H1 (cell line): ENCODE data around the gene CBX4. TPM values are rescaled to one million over a fixed set of nuclear protein-coding genes. Genes with fewer than 3 reads are reported as not detected.

ENCODE experiments used
- CTCF ChIA-PET: fragments of 300-600 bp; sonication (Branson Sonifier 250); formaldehyde crosslinking; loops from one replicate; lab custom pipeline; 2021; ENCODE audit not compliant: partially characterized antibody; lab: Charles Lee
- POLR2A ChIA-PET: fragments of 300-600 bp; sonication (Branson Sonifier 250); formaldehyde crosslinking; loops from one replicate; lab custom pipeline; 2021; ENCODE audit warnings: inconsistent platforms; ENCODE audit not compliant: partially characterized antibody; lab: Charles Lee
- DNase-seq, 2 experiments: peaks; one replicate each; pipeline versions ENCODE4 v3.0.0 to v3.0.0-alpha.2; 2010 to 2022; ENCODE audit warnings: low spot score in 2 of 2, low read depth in 1 of 2, mixed read lengths in 1 of 2
- FAIRE-seq: peaks from 2 replicates; lab custom pipeline; 2011; peaks lifted over from hg19 to GRCh38; lab: Jason Lieb, UNC
- H2AFZ ChIP-seq: 2 replicates; pipeline ENCODE4 v1.8.1; 2012; ENCODE audit warnings: low read length, inconsistent platforms
- H2AK5ac ChIP-seq: 2 replicates; pipeline ENCODE4 v1.6.1; 2013; ENCODE audit warnings: low read depth, low read length
- H2BK120ac ChIP-seq: replicated peaks from 2 replicates; pipeline ENCODE3; 2013; ENCODE audit warnings: low read depth, low read length, inconsistent platforms
- H2BK12ac ChIP-seq: 2 replicates; pipeline ENCODE4 v1.6.1; 2013; ENCODE audit warnings: low read depth, low read length
- H2BK15ac ChIP-seq: 2 replicates; pipeline ENCODE4 v1.6.1; 2013; ENCODE audit warnings: low read length
- H2BK20ac ChIP-seq: 2 replicates; pipeline ENCODE4 v1.6.1; 2013; ENCODE audit warnings: low read length
- H2BK5ac ChIP-seq: 2 replicates; pipeline ENCODE4 v1.6.1; 2013; ENCODE audit warnings: low read depth, low read length
- H3K14ac ChIP-seq: 2 replicates; pipeline ENCODE4 v1.6.1; 2013; ENCODE audit warnings: inconsistent platforms; ENCODE audit not compliant: insufficient read length
- H3K18ac ChIP-seq: 2 replicates; pipeline ENCODE4 v1.6.1; 2013; ENCODE audit warnings: low read length; ENCODE audit errors: extremely low read depth
- H3K23ac ChIP-seq: 2 replicates; pipeline ENCODE4 v1.6.1; 2013; ENCODE audit warnings: inconsistent platforms; ENCODE audit not compliant: insufficient read length
- H3K23me2 ChIP-seq: 2 replicates; pipeline ENCODE4 v1.6.1; 2013; ENCODE audit warnings: low read depth, low read length
- H3K27ac ChIP-seq: 2 replicates; pipeline ENCODE4 v1.6.1; 2011; ENCODE audit warnings: low read depth, low read length, inconsistent platforms
- H3K27me3 ChIP-seq, 4 experiments: replicated peaks in 1 of 4; 1 replicate in 1 of 4; 2 replicates in 3 of 4; pipeline versions ENCODE4 v1.6.1 to v1.8.1; 2011 to 2013; ENCODE audit warnings: low read length in 3 of 4, mild to moderate bottlenecking in 3 of 4, inconsistent platforms in 2 of 4, mixed read lengths in 2 of 4, moderate library complexity in 1 of 4; ENCODE audit not compliant: control insufficient read depth in 3 of 4, insufficient read depth in 3 of 4; ENCODE audit errors: extremely low read depth in 1 of 4
- H3K36me3 ChIP-seq, 4 experiments: 2 replicates each; pipeline versions ENCODE4 v1.6.1 to v1.8.1; 2011 to 2013; ENCODE audit warnings: mild to moderate bottlenecking in 4 of 4, low read length in 3 of 4, moderate library complexity in 2 of 4, control low read depth in 1 of 4, inconsistent platforms in 1 of 4; ENCODE audit not compliant: insufficient read depth in 4 of 4, control insufficient read depth in 2 of 4
- H3K4ac ChIP-seq: replicated peaks from 2 replicates; pipeline ENCODE3; 2013; ENCODE audit warnings: low read length, low read depth, mixed read lengths, inconsistent platforms; ENCODE audit not compliant: insufficient read length
- H3K4me1 ChIP-seq, 4 experiments: replicated peaks in 1 of 4; 1 replicate in 1 of 4; 2 replicates in 3 of 4; pipeline versions ENCODE4 v1.6.1 to v1.8.1; 2011 to 2013; ENCODE audit warnings: low read length in 3 of 4, inconsistent platforms in 2 of 4, mixed read lengths in 1 of 4; ENCODE audit not compliant: insufficient read depth in 4 of 4, control insufficient read depth in 3 of 4
- H3K4me2 ChIP-seq, 2 experiments: 2 replicates each; pipeline versions ENCODE4 v1.6.1 to v1.8.1; 2011 to 2013; ENCODE audit warnings: low read depth in 2 of 2, low read length in 2 of 2, control low read depth in 1 of 2, inconsistent platforms in 1 of 2, mild to moderate bottlenecking in 1 of 2; ENCODE audit not compliant: insufficient read depth in 1 of 2
- H3K4me3 ChIP-seq, 4 experiments: fragments of 200-600, 300-600 bp in 1 of 4; sonication (generic), shearing (Covaris generic), sonication (Bioruptor Twin) in 1 of 4; 2 replicates each; pipeline versions ENCODE4 v1.5.1 to v1.8.1; 2011 to 2016; ENCODE audit warnings: low read length in 4 of 4, low read depth in 3 of 4, control low read depth in 2 of 4, inconsistent platforms in 2 of 4, mild to moderate bottlenecking in 2 of 4, mixed read lengths in 1 of 4, moderate library complexity in 1 of 4; ENCODE audit not compliant: insufficient read depth in 2 of 4; ENCODE audit errors: extremely low read depth in 1 of 4
- H3K56ac ChIP-seq: replicated peaks from 2 replicates; pipeline ENCODE3; 2013; ENCODE audit warnings: low read depth, mild to moderate bottlenecking, mixed read lengths, low read length, inconsistent platforms; ENCODE audit not compliant: insufficient read length
- H3K79me1 ChIP-seq: 2 replicates; pipeline ENCODE4 v1.6.1; 2013; ENCODE audit warnings: low read depth, low read length, control low read depth
- H3K79me2 ChIP-seq, 2 experiments: 2 replicates each; pipeline versions ENCODE4 v1.6.1 to v1.8.1; 2012 to 2013; ENCODE audit warnings: low read length in 2 of 2, mild to moderate bottlenecking in 2 of 2, inconsistent platforms in 1 of 2; ENCODE audit not compliant: insufficient read depth in 2 of 2, control insufficient read depth in 1 of 2
- H3K9ac ChIP-seq, 4 experiments: replicated peaks in 1 of 4; 1 replicate in 1 of 4; 2 replicates in 3 of 4; pipeline versions ENCODE4 v1.6.1 to v1.8.1; 2011 to 2013; ENCODE audit warnings: low read depth in 3 of 4, low read length in 3 of 4, control low read depth in 2 of 4, mild to moderate bottlenecking in 2 of 4, moderate library complexity in 2 of 4, inconsistent platforms in 1 of 4; ENCODE audit errors: extremely low read depth in 1 of 4
- H3K9me3 ChIP-seq, 2 experiments: 2 replicates each; pipeline versions ENCODE4 v1.6.1 to v1.8.1; 2012 to 2013; ENCODE audit warnings: mild to moderate bottlenecking in 2 of 2, moderate library complexity in 2 of 2, control low read depth in 1 of 2, inconsistent platforms in 1 of 2, low read depth in 1 of 2, low read length in 1 of 2, mixed read lengths in 1 of 2; ENCODE audit not compliant: insufficient read depth in 2 of 2
- H4K20me1 ChIP-seq, 2 experiments: replicated peaks in 1 of 2; 2 replicates each; pipeline versions ENCODE3 to v1.8.1; 2011 to 2013; ENCODE audit warnings: inconsistent platforms in 2 of 2, low read length in 2 of 2, mild to moderate bottlenecking in 1 of 2; ENCODE audit not compliant: insufficient read depth in 2 of 2, control insufficient read depth in 1 of 2
- H4K5ac ChIP-seq: 2 replicates; pipeline ENCODE4 v1.6.1; 2013; ENCODE audit warnings: low read length, low read depth, mixed read lengths, inconsistent platforms; ENCODE audit not compliant: insufficient read length
- H4K8ac ChIP-seq: 2 replicates; pipeline ENCODE4 v1.8.0; 2013; ENCODE audit warnings: mild to moderate bottlenecking, moderate library complexity, low read length, inconsistent platforms; ENCODE audit not compliant: insufficient read depth; ENCODE audit errors: extremely low read depth
- H4K91ac ChIP-seq: replicated peaks from 2 replicates; pipeline ENCODE3; 2013; ENCODE audit warnings: low read length, mixed read lengths, inconsistent platforms; ENCODE audit not compliant: insufficient read length
- ASH2L ChIP-seq: fragments of 200-600, 300-600 bp; sonication (generic); IDR thresholded peaks from one replicate; pipeline ENCODE4 v1.7.1; 2017; ENCODE audit warnings: low read length
- BACH1 ChIP-seq: IDR thresholded peaks from 2 replicates; pipeline ENCODE4 v1.6.1; 2012; ENCODE audit warnings: low read length, improper control_type of control experiment
- BCL11A ChIP-seq, 2 experiments: IDR thresholded peaks; one replicate each; pipeline ENCODE4 v1.6.1; 2011; ENCODE audit warnings: low read depth in 2 of 2, low read length in 2 of 2, mild to moderate bottlenecking in 2 of 2
- JUND ChIP-seq: IDR thresholded peaks from 2 replicates; pipeline ENCODE4 v1.6.1; 2011; ENCODE audit warnings: mild to moderate bottlenecking, improper control_type of control experiment, low read length
- KDM5A ChIP-seq: fragments of 200-600 bp; IDR thresholded peaks from 2 replicates; pipeline ENCODE4 v1.7.1; 2012; ENCODE audit warnings: mild to moderate bottlenecking, low read length, inconsistent platforms, mixed read lengths
- POU5F1 ChIP-seq: IDR thresholded peaks from 2 replicates; pipeline ENCODE4 v1.6.1; 2011; ENCODE audit warnings: low read depth, mild to moderate bottlenecking, low read length, moderate library complexity
- RNF2 ChIP-seq: fragments of 200-900, 300-1000 bp; sonication (generic); IDR thresholded peaks from 2 replicates; pipeline ENCODE4 v1.7.1; 2016; ENCODE audit warnings: borderline replicate concordance, low read depth, mild to moderate bottlenecking, antibody characterized with exemption, low read length; ENCODE audit not compliant: poor library complexity, severe bottlenecking; ENCODE audit errors: missing control alignments
- SIRT6 ChIP-seq: IDR thresholded peaks from one replicate; pipeline ENCODE4 v1.7.1; 2012; ENCODE audit warnings: low read length, inconsistent platforms
- SP4 ChIP-seq: IDR thresholded peaks from 2 replicates; pipeline ENCODE4 v1.6.1; 2012; ENCODE audit warnings: low read length, inconsistent platforms
- SUZ12 ChIP-seq: fragments of 200-600 bp; sonication (generic); IDR thresholded peaks from 2 replicates; pipeline ENCODE4 v1.6.1; 2012; ENCODE audit warnings: mild to moderate bottlenecking, inconsistent platforms, low read length, moderate library complexity, mixed read lengths
- TCF12 ChIP-seq: IDR thresholded peaks from 2 replicates; pipeline ENCODE4 v1.6.1; 2011; ENCODE audit warnings: low read depth, mild to moderate bottlenecking, low read length
- WGBS, 2 experiments: shearing (Covaris generic) in 1 of 2; methylation state at CpG; one replicate each; pipeline versions ENCODE4 v1.1.6 to v1.1.7; 2013 to 2015; ENCODE audit warnings: low lambda C conversion rate in 2 of 2, mixed read lengths in 2 of 2, inconsistent platforms in 1 of 2, low coverage in 1 of 2, missing lambda C conversion rate in 1 of 2; ENCODE audit not compliant: insufficient replicate concordance in 2 of 2, insufficient coverage in 1 of 2, insufficient read length in 1 of 2; ENCODE audit errors: extremely low coverage in 1 of 2, missing lambda C conversion rate in 1 of 2; 5-methylcytosine and 5-hydroxymethylcytosine counted together
- polyA plus RNA-seq, 7 experiments: library from polyadenylated mRNA; depleted of rRNA in 3 of 7; stranded (reverse) in 5 of 7; unstranded in 2 of 7; fragments of >200 nt in 5 of 7; fragments of 200-250 nt in 2 of 7; gene quantifications; 1 replicate in 5 of 7; 2 replicates in 1 of 7; 4 replicates in 1 of 7; pipeline versions ENCODE4 v1.2.1 to v1.2.3, GENCODE V29; 2011 to 2013; ENCODE audit warnings: missing spikeins in 2 of 7, mixed read lengths in 2 of 7
- total RNA-seq: library from RNA; stranded (reverse); fragmentation: NEBNext Ultra II Directional; extraction: Animal tissue kit (Norgen Biotek cat#: 25700); gene quantifications from 2 replicates; pipeline ENCODE4 v1.2.1, GENCODE V29; 2021
- TF ChIP-seq, protein P1 (sequence below): IDR thresholded peaks from 2 replicates; pipeline ENCODE4 v1.6.1; 2012; ENCODE audit warnings: inconsistent platforms

CBX4 gene
- total and polyA plus RNA-seq, 2 of the 8 experiments (the other 6 are each of a cell fraction or from before 2014, with no cell fraction given) = 1.8 to 4.0 TPM

DNA sequence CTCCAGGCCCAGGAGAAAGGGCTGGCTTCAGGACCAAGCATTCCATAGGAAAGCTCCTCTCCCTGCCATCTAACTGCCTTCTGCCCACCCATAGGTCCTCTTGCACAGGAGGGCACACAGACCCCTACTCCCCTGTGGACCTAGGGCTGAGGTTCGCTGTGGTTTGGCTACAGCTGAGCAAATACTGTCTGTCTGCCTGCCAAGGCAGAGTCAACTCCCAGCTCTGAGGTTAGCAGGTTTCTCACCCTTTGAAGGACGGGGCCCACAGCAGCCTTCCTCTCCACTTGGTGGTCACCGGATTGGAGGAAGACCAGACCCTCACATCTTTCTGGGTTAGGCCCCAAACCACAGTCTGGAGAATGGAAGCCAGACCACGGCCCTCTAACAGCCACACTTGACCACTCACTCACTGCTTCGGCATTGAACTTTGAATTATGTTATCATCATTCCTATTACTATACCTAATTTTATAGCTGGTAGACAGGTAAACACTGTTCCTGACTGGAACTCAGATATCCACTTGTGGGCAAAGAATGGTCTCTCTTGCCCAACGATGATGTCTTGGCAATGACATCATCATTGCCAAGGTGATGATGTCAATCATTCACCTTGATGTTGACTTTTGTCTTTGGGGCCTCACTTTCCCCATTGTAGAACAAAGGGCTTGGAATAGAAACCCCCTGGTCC, 14.2 kb downstream of the CBX4 start:
- ChIA-PET POLR2A (interaction anchor here (0.9 to 15.2 kb wide), 4 partner anchors 10 to 37 kb away, joined by 3 to 374 read pairs (median 4); no protein-coding TSS in a partner anchor), CTCF (interaction anchor here (0.9 to 24.7 kb wide), 10 partner anchors 7 to 145 kb away, joined by 3 to 576 read pairs (median 7); partner anchors contain the start of gene CBX8)
- Histone ChIP-seq H3K56ac (no peak overlapping the region), H4K5ac (no peak overlapping the region), H2BK120ac (no peak overlapping the region), H3K23me2 (no peaks in the 10 kb centered on the region; the same call in 1 of the 2 replicates), H2AFZ (no peak overlapping the region), H3K79me1 (no peaks in the 10 kb centered on the region), H2BK5ac (no peak overlapping the region), H4K8ac (no peak overlapping the region), H3K23ac (no peak overlapping the region), H3K18ac (no peak overlapping the region), H3K36me3 (no peaks in the 10 kb centered on the region; a peak in 1 of 8 replicates), H2BK12ac (no peak overlapping the region), H3K4me3 (no peak overlapping the region), H3K4me2 (no peak overlapping the region), H3K14ac (no peak overlapping the region), H3K4ac (no peak overlapping the region), H3K9ac (no peak overlapping the region), H2BK15ac (no peak overlapping the region), H3K27ac (no peak overlapping the region), H3K9me3 (no peaks in the 10 kb centered on the region; a peak in 1 of 4 replicates), H2AK5ac (no peak overlapping the region), H3K27me3 (peaks cover 11 to 75% (median 52%) of the 10 kb centered on the region in 4 experiments), H4K20me1 (peaks cover 0 to 5% of the 10 kb centered on the region in 2 experiments), H3K4me1 (peaks cover 0 to 5% (median 2%) of the 10 kb centered on the region in 4 experiments; a peak in 1 of 7 replicates), H4K91ac (no peak overlapping the region), H2BK20ac (no peak overlapping the region), H3K79me2 (no peaks in the 10 kb centered on the region)
- FAIRE-seq (no peak), DNase-seq (no peak)
- 95% methylated on average over 6 of the region's 6 CpGs; no CpG with 5 or more reads in 1 of the 2 experiments for WGBS, 2 experiments
- TF ChIP-seq BCL11A (IDR thresholded peaks at IDR 0.05; ENCODE audit: low read depth in 2 of 2, low read length in 2 of 2) = no peak
- TF ChIP-seq JUND = no peak
- TF ChIP-seq KDM5A = no peak
- TF ChIP-seq TCF12 = no peak
- no peak for TF ChIP-seq BACH1
- TF ChIP-seq SUZ12 = no peak
- TF ChIP-seq SIRT6 = no peak
- no peak for TF ChIP-seq ASH2L
- TF ChIP-seq POU5F1 = no peak
- TF ChIP-seq, protein P1, sequence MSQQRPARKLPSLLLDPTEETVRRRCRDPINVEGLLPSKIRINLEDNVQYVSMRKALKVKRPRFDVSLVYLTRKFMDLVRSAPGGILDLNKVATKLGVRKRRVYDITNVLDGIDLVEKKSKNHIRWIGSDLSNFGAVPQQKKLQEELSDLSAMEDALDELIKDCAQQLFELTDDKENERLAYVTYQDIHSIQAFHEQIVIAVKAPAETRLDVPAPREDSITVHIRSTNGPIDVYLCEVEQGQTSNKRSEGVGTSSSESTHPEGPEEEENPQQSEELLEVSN = no peak
- TF ChIP-seq RNF2 = no peak
- TF ChIP-seq SP4 = no peak
